Cardiac muscle cell (in vitro differentiated cells and primary cell): Measurements from ENCODE around the gene ST8SIA5. TPM values are rescaled to one million over a fixed set of nuclear protein-coding genes. Genes with fewer than 3 reads are reported as not detected.

Experiments
- DNase-seq, 2 donors: peaks; one replicate each; pipeline versions ENCODE4 v3.0.0 to v3.0.0-alpha.2; 2010 to 2017; ENCODE audit warnings: low read depth in 1 of 2, low spot score in 1 of 2
- H3K27ac ChIP-seq: fragments of 200-600 bp; sonication (generic); 2 replicates; pipeline ENCODE4 v1.5.1; 2016
- H3K27me3 ChIP-seq: fragments of 200-600 bp; sonication (generic); 2 replicates; pipeline ENCODE4 v1.6.0; 2016; ENCODE audit warnings: control low read depth
- H3K36me3 ChIP-seq: fragments of 200-600 bp; sonication (generic); 2 replicates; pipeline ENCODE4 v1.5.1; 2016; ENCODE audit warnings: control low read depth
- H3K4me1 ChIP-seq: fragments of 200-600 bp; sonication (generic); 2 replicates; pipeline ENCODE4 v1.8.1; 2017; ENCODE audit warnings: low read depth, mild to moderate bottlenecking, mixed run types
- H3K4me3 ChIP-seq: fragments of 200-600 bp; sonication (generic); 2 replicates; pipeline ENCODE4 v1.5.1; 2016; ENCODE audit warnings: mild to moderate bottlenecking
- H3K9me3 ChIP-seq: fragments of 200-600 bp; sonication (generic); 2 replicates; pipeline ENCODE4 v1.5.1; 2017; ENCODE audit warnings: low read depth, mild to moderate bottlenecking, control low read depth
- polyA plus RNA-seq: library from polyadenylated mRNA; unstranded; fragments of >200 nt; fragmentation: Nextera tagmentation; extraction: Ambion mirVana; gene quantifications from 2 replicates; pipeline ENCODE4 v1.2.1, GENCODE V29; 2016
- total RNA-seq: library from RNA; depleted of rRNA; stranded (reverse); fragments of >200 nt; gene quantifications from 2 replicates; pipeline ENCODE4 v1.2.3, GENCODE V29; 2016
- TF ChIP-seq, protein P1 (sequence below): IDR thresholded peaks from 2 replicates; pipeline ENCODE4 v1.5.1; 2012; ENCODE audit warnings: low read depth, mild to moderate bottlenecking, low read length

The ST8SIA5 gene
- total and polyA plus RNA-seq, 2 experiments from 2014 or later: 0.83 TPM; not detected in 1

DNA sequence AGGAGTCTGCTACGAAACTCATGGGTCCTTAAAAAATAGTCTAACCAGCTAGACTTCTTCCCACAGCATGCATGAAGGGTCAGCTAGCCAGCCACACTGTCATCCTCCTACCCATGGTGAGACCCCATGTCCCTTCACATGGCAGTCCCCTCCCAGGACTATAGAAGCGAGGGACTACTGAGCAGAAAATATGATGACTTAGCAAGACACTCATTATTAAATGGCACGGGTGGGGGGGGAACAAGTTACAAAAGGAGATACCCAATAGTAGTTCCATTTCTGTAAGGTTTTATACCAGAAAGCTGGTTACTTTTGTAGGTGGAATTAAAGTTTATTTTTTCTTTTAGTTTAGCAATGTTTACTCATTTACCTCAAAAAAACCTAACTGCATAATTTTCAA lies 31.5 kb downstream of the ST8SIA5 start:
- Histone ChIP-seq H3K36me3 (no peaks in the 10 kb centered on the region), H3K27ac (no peak overlapping the region), H3K4me1 (no peaks in the 10 kb centered on the region), H3K27me3 (no peaks in the 10 kb centered on the region), H3K9me3 (no peaks in the 10 kb centered on the region), H3K4me3 (no peak overlapping the region)
- DNase-seq: no peak
- TF ChIP-seq, protein P1, sequence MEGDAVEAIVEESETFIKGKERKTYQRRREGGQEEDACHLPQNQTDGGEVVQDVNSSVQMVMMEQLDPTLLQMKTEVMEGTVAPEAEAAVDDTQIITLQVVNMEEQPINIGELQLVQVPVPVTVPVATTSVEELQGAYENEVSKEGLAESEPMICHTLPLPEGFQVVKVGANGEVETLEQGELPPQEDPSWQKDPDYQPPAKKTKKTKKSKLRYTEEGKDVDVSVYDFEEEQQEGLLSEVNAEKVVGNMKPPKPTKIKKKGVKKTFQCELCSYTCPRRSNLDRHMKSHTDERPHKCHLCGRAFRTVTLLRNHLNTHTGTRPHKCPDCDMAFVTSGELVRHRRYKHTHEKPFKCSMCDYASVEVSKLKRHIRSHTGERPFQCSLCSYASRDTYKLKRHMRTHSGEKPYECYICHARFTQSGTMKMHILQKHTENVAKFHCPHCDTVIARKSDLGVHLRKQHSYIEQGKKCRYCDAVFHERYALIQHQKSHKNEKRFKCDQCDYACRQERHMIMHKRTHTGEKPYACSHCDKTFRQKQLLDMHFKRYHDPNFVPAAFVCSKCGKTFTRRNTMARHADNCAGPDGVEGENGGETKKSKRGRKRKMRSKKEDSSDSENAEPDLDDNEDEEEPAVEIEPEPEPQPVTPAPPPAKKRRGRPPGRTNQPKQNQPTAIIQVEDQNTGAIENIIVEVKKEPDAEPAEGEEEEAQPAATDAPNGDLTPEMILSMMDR: no peak

DNA sequence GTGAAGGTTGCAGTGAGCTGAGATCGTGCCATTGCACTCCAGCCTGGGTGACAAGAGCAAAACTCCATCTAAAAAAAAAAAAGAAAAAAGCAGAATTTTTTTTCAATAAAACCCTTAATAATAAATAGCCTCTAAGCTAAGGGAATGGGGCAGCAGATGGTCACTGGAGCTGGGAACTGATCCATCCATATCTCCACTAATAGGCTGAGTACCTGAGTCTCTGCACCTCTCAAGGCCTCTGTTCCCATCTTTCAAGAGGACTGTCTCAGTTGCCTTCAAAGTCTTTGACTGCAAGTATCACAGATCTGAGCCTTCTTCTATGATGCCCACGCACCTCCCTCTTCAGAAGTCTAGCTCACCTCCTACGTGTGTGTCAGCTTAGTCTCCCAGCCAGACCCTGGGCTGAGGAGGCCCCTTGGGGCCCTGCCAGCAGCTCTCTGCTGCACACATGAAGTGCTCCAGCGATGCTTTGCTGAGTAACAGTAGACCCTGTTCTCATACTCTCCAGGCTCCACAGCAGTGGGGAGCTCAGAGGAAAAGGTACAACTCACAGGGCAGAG lies 32.9 kb downstream of the ST8SIA5 start:
- TF ChIP-seq, protein P1: no peak
- Histone ChIP-seq H3K27me3 (no peaks in the 10 kb centered on the region), H3K4me3 (no peak overlapping the region), H3K9me3 (no peaks in the 10 kb centered on the region), H3K4me1 (peaks cover 5% of the 10 kb centered on the region), H3K36me3 (no peaks in the 10 kb centered on the region), H3K27ac (no peak overlapping the region)
- no peak for DNase-seq

DNA sequence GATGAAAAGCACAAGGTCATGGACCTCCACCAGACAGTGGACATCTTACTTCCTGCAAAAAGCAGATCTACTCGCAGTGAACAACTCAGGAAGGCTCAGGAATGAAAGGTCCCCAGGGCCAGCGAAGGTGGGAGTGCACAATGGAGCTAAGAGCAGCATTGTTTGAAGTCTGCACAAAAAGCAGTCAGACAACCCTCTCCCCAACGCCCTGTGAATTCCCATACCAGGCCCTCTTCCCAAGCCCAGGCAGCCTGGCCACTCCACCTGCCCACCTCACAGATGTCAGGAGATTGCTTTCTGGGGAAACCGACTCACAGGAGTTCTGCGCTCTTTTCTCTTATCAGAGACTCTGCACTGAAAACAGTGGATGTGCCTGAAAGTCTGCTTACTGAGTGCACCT lies 34.8 kb downstream of the ST8SIA5 start:
- Histone ChIP-seq H3K4me3 (no peak overlapping the region), H3K27ac (no peak overlapping the region), H3K9me3 (no peaks in the 10 kb centered on the region), H3K27me3 (no peaks in the 10 kb centered on the region), H3K36me3 (no peaks in the 10 kb centered on the region), H3K4me1 (peaks cover 6% of the 10 kb centered on the region)
- TF ChIP-seq, protein P1: no peak
- DNase-seq: no peak

DNA sequence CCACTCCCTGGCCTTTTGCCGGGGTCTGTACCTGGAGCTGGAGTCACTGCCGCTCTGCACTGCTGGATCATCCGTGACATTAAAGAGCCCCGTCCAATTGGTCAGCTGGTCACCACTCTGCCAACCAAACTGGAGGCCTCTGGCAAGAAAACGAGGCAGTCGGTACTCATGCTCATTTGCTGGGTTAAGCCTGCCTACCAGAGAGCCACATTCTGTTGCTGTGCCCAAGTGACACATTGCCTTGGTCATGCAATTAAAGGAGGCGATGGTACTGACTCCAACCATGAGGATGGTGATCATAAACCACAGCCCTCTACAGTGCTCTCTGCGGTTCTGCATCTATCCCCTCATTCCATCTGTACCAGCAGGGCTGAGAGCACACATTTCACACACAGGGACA lies 35.5 kb downstream of the ST8SIA5 start:
- TF ChIP-seq, protein P1: no peak
- H3K36me3 ChIP-seq: no peaks in the 10 kb centered on the region
- H3K4me3 ChIP-seq: no peak overlapping the region
- no peaks in the 10 kb centered on the region for H3K9me3 ChIP-seq
- DNase-seq: no peak
- no peaks in the 10 kb centered on the region for H3K27me3 ChIP-seq
- H3K4me1 ChIP-seq: peaks cover 6% of the 10 kb centered on the region
- H3K27ac ChIP-seq: no peak overlapping the region

DNA sequence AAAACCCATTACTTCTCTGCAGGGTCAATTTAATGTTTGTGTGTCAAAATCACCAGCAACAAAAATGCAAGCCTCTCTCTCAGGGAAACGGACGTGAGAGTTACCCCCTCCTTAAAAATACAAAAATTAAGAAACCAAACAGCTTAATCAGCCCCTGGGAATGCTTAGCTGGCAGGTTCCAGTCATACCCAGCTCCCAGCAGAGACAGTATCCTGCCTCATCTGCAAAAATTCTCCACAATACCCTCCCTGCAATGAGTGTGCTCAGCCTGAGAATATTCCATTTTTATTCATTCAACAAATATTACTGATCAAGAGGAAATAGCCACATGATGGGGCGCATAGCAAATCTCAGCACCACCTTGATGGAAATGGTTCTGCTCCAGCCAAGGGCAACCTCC lies 36.3 kb downstream of the ST8SIA5 start:
- H3K27me3 ChIP-seq: no peaks in the 10 kb centered on the region
- H3K9me3 ChIP-seq: no peaks in the 10 kb centered on the region
- H3K36me3 ChIP-seq: no peaks in the 10 kb centered on the region
- TF ChIP-seq, protein P1: no peak
- no peak for DNase-seq
- H3K4me1 ChIP-seq: peaks cover 6% of the 10 kb centered on the region
- no peak overlapping the region for H3K4me3 ChIP-seq
- H3K27ac ChIP-seq: no peak overlapping the region
